K562 (cell line): ENCODE results near the gene SOX18. TPM values are rescaled to one million over a fixed set of nuclear protein-coding genes. Genes with fewer than 3 reads are reported as not detected.

Experiments
- ARNT ChIP-seq, 2 experiments: fragments of 450-650 bp; IDR thresholded peaks; 2 replicates each; pipeline ENCODE4 v1.6.1; 2016; ENCODE audit warnings: mild to moderate bottlenecking in 1 of 2
- ETS2 ChIP-seq: IDR thresholded peaks from 2 replicates; pipeline ENCODE4 v1.6.1; 2016; ENCODE audit warnings: borderline replicate concordance, missing genetic modification characterization, mild to moderate bottlenecking, moderate library complexity, missing compliant biosample characterization; ENCODE audit not compliant: poor library complexity, severe bottlenecking
- GABPB2 ChIP-seq: fragments of 250-450 bp; sonication (Bioruptor Pico); conservative IDR thresholded peaks from 2 replicates; pipeline ENCODE4 v1.5.1; 2021; ENCODE audit warnings: mild to moderate bottlenecking
- MAZ ChIP-seq, 2 experiments: fragments of 450-650 bp in 1 of 2; sonication (generic) in 1 of 2; formaldehyde crosslinking; IDR thresholded peaks in 1 of 2; conservative IDR thresholded peaks in 1 of 2; 2 replicates each; pipeline versions ENCODE4 v1.4.0 to v1.5.0; 2020; ENCODE audit warnings: mild to moderate bottlenecking in 1 of 2, missing genetic modification reagents in 1 of 2
- NFIC ChIP-seq: fragments of 450-650 bp; IDR thresholded peaks from 2 replicates; pipeline ENCODE4 v1.6.1; 2017; ENCODE audit warnings: mild to moderate bottlenecking, inconsistent platforms
- RBBP5 ChIP-seq: fragments of 200-600 bp; sonication (generic); IDR thresholded peaks from 2 replicates; pipeline ENCODE4 v1.6.1; 2012; ENCODE audit warnings: borderline replicate concordance, mild to moderate bottlenecking, low read length, control low read depth, inconsistent platforms; ENCODE audit not compliant: insufficient read depth, poor library complexity, severe bottlenecking
- RFX5 ChIP-seq: IDR thresholded peaks from 2 replicates; pipeline ENCODE4 v1.6.1; 2011; ENCODE audit warnings: low read depth, mild to moderate bottlenecking, improper control_type of control experiment, low read length
- TAF7 ChIP-seq: fragments of 450-650 bp; IDR thresholded peaks from 2 replicates; pipeline ENCODE4 v1.6.1; 2016; ENCODE audit warnings: missing genetic modification characterization, missing compliant biosample characterization
- TCF7L2 ChIP-seq: fragments of 150-350 bp; IDR thresholded peaks from 2 replicates; pipeline ENCODE4 v1.6.1; 2016; ENCODE audit warnings: low read depth, mild to moderate bottlenecking, low read length, moderate library complexity
- WHSC1 ChIP-seq: IDR thresholded peaks from one replicate; pipeline ENCODE4 v1.6.1; 2012; ENCODE audit warnings: low read length, control low read depth, inconsistent platforms
- ZNF217 ChIP-seq: sonication (generic); formaldehyde crosslinking; IDR thresholded peaks from 2 replicates; pipeline ENCODE4 v1.8.0; 2022; ENCODE audit warnings: mild to moderate bottlenecking, missing genetic modification reagents
- ZNF551 ChIP-seq: fragments of 250-450 bp; sonication (Bioruptor Pico); IDR thresholded peaks from 2 replicates; pipeline ENCODE4 v1.5.0; 2021; ENCODE audit warnings: mild to moderate bottlenecking, moderate library complexity
- polyA plus RNA-seq, 8 experiments: library from polyadenylated mRNA; depleted of rRNA in 4 of 8; stranded (reverse) in 5 of 8; unstranded in 3 of 8; fragments of >200 nt; fragmentation: Nextera tagmentation in 2 of 8; fragmentation: Illumina TruSeq in 1 of 8; extraction: Ambion mirVana in 2 of 8; extraction: Trizol in 1 of 8; gene quantifications; 2 replicates each; pipeline versions ENCODE4 v1.2.1 to v1.2.3, GENCODE V29; 2011 to 2014; ENCODE audit warnings: inconsistent platforms in 1 of 8, missing spikeins in 1 of 8
- total RNA-seq, 7 experiments: library from RNA; depleted of rRNA in 6 of 7; stranded (reverse); fragments of >200 nt in 6 of 7; fragmentation: Illumina TruSeq in 2 of 7; extraction: Trizol in 2 of 7; gene quantifications; 2 replicates each; pipeline versions ENCODE4 v1.2.1 to v1.2.3, GENCODE V29; 2011 to 2021; ENCODE audit warnings: low replicate concordance in 1 of 7
- TF ChIP-seq, protein P1 (sequence below): fragments of 250-450 bp; sonication (Bioruptor Pico); IDR thresholded peaks from 2 replicates; pipeline ENCODE4 v1.8.0; 2022; ENCODE audit warnings: inconsistent platforms
- TF ChIP-seq, protein P2 (sequence below): fragments of 250-450 bp; sonication (Bioruptor Pico); IDR thresholded peaks from 2 replicates; pipeline ENCODE4 v1.8.0; 2021; ENCODE audit warnings: borderline replicate concordance, mild to moderate bottlenecking, moderate library complexity; ENCODE audit not compliant: poor library complexity, severe bottlenecking
- TF ChIP-seq, protein P3 (sequence below): sonication (generic); formaldehyde crosslinking; IDR thresholded peaks from 2 replicates; pipeline ENCODE4 v1.8.1; 2022; ENCODE audit warnings: missing genetic modification reagents
- TF ChIP-seq, protein P4 (sequence below), 2 experiments: IDR thresholded peaks; 2 replicates each; pipeline ENCODE4 v1.6.1; 2011; ENCODE audit warnings: borderline replicate concordance in 1 of 2, control low read depth in 1 of 2, low read depth in 1 of 2, low read length in 1 of 2, mild to moderate bottlenecking in 1 of 2, mixed read lengths in 1 of 2, moderate library complexity in 1 of 2; ENCODE audit not compliant: insufficient read depth in 1 of 2, insufficient read length in 1 of 2, poor library complexity in 1 of 2, severe bottlenecking in 1 of 2; ENCODE audit errors: extremely low read depth in 1 of 2

SOX18 gene
- total and polyA plus RNA-seq, 9 of the 15 experiments (the other 6 are each of a cell fraction or from before 2014, with no cell fraction given), result 0.15 to 19.8 (median 0.33) TPM

DNA sequence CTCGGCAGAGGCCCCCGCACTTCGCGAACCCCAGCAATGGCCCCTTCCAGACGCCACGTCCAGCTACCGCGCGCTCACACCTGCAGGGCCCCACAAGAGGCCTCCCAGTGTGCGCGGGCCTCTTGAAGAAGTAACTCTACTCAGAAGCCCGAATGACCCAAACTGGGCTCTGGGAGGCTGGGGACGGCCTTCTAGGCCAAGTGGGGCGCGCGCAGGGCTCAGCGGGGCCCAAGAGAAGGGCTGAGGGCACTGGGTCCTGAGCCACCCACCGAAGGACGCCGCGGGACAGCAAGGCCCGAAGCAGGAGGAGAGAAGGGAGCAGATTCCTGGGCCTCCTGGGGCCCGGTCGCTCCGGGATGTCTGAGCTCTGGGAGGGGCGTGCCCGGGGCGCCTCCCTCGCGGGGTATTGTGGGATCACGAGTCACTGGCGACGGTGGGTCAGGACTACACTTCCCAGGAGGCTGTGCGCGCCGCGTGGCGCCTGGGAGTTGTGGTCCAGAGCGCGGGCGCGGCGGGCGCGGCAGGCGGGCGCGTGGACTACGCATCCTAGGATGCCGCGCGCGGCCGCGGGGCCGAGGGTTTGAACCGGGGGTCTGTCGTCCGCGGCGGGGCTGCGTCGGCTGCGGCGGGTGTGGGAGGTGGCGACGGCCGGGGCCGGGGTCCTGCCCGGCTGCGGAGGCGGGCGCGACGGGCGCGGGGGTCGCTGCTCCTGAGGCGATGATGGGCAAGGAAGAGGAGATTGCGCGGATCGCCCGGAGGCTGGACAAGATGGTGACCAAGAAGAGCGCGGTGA is 13.4 kb upstream of the SOX18 start, which contains the start of gene TCEA2 (continued):
- TF ChIP-seq, protein P1, sequence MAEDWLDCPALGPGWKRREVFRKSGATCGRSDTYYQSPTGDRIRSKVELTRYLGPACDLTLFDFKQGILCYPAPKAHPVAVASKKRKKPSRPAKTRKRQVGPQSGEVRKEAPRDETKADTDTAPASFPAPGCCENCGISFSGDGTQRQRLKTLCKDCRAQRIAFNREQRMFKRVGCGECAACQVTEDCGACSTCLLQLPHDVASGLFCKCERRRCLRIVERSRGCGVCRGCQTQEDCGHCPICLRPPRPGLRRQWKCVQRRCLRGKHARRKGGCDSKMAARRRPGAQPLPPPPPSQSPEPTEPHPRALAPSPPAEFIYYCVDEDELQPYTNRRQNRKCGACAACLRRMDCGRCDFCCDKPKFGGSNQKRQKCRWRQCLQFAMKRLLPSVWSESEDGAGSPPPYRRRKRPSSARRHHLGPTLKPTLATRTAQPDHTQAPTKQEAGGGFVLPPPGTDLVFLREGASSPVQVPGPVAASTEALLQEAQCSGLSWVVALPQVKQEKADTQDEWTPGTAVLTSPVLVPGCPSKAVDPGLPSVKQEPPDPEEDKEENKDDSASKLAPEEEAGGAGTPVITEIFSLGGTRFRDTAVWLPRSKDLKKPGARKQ (CRISPR knock-in tag), result no peak; the same call in 1 of the 2 replicates
- no peak for TF ChIP-seq TCF7L2
- no peak for TF ChIP-seq ZNF217
- no peak for TF ChIP-seq ETS2 (tag)
- TF ChIP-seq, protein P2, sequence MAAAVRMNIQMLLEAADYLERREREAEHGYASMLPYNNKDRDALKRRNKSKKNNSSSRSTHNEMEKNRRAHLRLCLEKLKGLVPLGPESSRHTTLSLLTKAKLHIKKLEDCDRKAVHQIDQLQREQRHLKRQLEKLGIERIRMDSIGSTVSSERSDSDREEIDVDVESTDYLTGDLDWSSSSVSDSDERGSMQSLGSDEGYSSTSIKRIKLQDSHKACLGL (CRISPR knock-in tag), result no peak
- no peak for TF ChIP-seq RFX5
- TF ChIP-seq, protein P3, sequence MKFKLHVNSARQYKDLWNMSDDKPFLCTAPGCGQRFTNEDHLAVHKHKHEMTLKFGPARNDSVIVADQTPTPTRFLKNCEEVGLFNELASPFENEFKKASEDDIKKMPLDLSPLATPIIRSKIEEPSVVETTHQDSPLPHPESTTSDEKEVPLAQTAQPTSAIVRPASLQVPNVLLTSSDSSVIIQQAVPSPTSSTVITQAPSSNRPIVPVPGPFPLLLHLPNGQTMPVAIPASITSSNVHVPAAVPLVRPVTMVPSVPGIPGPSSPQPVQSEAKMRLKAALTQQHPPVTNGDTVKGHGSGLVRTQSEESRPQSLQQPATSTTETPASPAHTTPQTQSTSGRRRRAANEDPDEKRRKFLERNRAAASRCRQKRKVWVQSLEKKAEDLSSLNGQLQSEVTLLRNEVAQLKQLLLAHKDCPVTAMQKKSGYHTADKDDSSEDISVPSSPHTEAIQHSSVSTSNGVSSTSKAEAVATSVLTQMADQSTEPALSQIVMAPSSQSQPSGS (CRISPR knock-in tag), result no peak
- TF ChIP-seq RBBP5, result peak; percentile 83
- no peak for TF ChIP-seq ARNT (IDR thresholded peaks at IDR 0.05)
- no peak for TF ChIP-seq TAF7 (tag)
- peak; percentile 81 to 92 for TF ChIP-seq MAZ (CRISPR knock-in tag; conservative IDR thresholded peaks at IDR 0.05 in 1 of 2, IDR thresholded peaks at IDR 0.05 in 1 of 2)
- TF ChIP-seq ZNF551 (CRISPR knock-in tag), result no peak
- 0 out of 2 replicates have a peak, but pooled peaks have one; percentile 7 for TF ChIP-seq NFIC
- no peak for TF ChIP-seq WHSC1
- TF ChIP-seq GABPB2, result no peak
- TF ChIP-seq, protein P4, sequence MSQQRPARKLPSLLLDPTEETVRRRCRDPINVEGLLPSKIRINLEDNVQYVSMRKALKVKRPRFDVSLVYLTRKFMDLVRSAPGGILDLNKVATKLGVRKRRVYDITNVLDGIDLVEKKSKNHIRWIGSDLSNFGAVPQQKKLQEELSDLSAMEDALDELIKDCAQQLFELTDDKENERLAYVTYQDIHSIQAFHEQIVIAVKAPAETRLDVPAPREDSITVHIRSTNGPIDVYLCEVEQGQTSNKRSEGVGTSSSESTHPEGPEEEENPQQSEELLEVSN (IDR thresholded peaks at IDR 0.05; ENCODE audit: borderline replicate concordance in 1 of 2, extremely low read depth in 1 of 2, insufficient read depth in 1 of 2, insufficient read length in 1 of 2, low read depth in 1 of 2, low read length in 1 of 2, poor library complexity in 1 of 2, severe bottlenecking in 1 of 2), result peak in 1 of 2 experiments; percentile 59
